GM19043 (cell line): ENCODE results near the gene DLG2.

Source experiments
- ATAC-seq: cut with Tn5 transposase; IDR thresholded peaks from one replicate; pipeline ENCODE4 v1.9.1; 2021; ENCODE audit warnings: low read depth; ENCODE audit not compliant: unreplicated experiment

DLG2 gene

DNA sequence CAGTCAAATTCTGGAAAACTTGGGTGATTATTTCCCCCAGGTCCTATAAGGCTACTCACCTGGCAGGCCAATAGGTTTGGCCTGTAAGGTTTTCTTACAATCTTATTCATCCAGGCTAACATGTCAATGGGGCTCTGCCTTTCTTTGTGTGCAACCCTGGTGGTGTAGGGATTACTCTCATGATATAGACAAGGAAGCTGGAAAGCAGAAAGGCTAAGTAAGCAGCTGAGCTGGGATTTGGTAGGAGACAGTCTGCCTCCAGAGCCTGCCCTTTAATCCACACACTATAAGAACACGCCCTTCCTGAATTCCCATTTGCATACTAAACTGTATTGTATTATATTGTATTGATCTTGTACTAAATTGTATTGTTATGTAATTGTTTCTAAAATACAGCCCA is 1967.7 kb downstream of the DLG2 start:
- no peak for ATAC-seq

GRCh38 chr11:83656796-83657330 is 1970.3 kb downstream of the DLG2 start:
- no peak for ATAC-seq

DNA sequence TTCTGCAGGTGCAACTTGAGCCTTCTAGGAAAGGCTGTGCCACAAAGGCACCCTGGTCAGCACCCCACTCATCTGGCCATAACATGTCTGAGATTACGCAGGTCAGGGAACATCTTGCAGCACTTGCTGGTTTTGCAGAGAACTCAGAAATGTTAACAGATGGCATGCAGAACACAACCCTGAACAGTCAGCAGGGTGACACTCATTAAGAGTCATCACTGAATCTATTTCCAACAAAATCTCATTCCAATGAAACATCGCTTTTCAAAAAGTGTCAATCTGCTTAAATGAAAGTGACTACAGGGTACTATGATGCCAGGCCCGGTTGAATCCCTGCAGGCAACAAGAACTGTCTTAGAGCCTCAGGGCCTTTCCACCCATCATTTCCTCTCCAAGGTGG is 1971.2 kb downstream of the DLG2 start:
- no peak for ATAC-seq

DNA sequence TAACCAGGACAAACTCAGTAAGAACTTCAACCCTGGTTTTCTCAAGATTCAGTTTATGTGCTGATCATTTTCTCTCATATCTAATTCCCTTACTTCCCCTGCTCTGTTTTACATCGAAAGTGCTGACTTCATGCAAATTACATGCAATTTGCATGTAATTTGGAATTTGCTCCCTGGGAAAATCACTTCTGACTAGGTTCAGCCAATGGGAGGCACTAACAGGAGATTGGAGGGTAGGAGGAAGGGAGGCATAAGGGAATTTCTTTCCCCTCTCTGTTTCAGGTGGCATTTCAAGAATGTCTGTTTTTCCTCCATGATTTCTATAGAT is 1977.7 kb downstream of the DLG2 start:
- ATAC-seq: no peak

- no peak for ATAC-seq
Observed at GRCh38 chr11:83648610-83649527, 1978.3 kb downstream of the DLG2 start.

- ATAC-seq: no peak
Observed at GRCh38 chr11:83645561-83645960, 1981.6 kb downstream of the DLG2 start.

DNA sequence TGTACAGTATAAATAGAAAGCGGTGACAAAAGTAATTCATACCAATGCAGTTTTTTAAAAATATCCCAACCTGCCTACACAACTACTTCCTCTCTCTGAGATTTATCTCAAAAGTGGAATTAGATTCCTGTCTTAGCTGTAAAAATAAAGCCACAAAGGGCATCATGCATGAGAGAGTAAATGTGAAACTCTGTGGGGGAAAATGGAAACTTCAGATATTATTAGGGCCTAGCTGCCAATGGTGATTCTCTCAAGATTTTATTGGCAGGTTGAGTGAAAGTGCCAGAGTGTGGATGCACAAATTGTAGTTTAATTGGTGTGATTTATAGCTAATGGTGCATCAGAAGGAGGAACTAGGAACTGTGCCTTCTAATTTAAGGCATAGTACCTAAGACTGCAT is 1984.0 kb downstream of the DLG2 start:
- no peak for ATAC-seq

GRCh38 chr11:83642500-83642899 is 1984.6 kb downstream of the DLG2 start:
- ATAC-seq: no peak

DNA sequence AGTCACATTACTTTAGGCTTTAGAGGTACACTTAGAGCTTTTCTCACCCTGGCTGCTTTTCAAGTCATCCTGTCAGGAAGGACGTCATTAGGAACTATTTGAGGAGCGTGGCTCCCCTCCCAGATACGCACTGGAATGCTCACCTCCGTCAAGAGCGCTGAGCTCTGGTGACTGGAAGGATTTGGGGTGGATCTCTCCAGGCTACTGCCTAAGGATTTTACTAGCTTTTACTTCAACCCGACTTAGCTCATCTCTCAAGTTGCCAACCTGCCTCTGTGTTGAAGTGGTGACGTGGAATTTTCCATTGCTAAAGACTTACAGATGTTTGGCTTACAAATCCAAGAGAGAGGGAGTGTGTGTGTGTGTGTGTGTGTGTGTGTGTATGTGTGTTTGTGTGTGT is 1985.6 kb downstream of the DLG2 start:
- ATAC-seq: no peak

- ATAC-seq: no peak
Observed at GRCh38 chr11:83639995-83640758, 1987.0 kb downstream of the DLG2 start.

GRCh38 chr11:83635166-83635565 is 1992.0 kb downstream of the DLG2 start:
- no peak for ATAC-seq

GRCh38 chr11:83630211-83630610 is 1996.9 kb downstream of the DLG2 start:
- no peak for ATAC-seq

DNA sequence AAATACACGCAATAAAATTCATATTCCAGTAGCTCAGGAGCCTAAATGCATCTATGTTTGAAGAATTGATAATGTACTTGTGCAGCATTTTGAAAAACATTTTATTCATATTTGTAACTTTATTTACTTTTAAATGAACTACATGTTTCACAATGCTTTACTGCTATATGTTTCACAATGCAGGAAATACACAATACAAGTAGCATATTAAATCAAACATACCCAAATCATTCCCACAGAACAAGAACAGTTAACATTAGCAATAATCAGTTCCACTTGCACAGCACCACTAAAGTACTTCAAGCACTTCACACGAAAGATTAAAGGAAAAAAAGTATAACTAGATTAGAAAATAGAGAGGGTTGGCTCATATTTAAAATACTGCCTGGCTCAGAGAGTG is 1997.4 kb downstream of the DLG2 start:
- ATAC-seq: no peak

DNA sequence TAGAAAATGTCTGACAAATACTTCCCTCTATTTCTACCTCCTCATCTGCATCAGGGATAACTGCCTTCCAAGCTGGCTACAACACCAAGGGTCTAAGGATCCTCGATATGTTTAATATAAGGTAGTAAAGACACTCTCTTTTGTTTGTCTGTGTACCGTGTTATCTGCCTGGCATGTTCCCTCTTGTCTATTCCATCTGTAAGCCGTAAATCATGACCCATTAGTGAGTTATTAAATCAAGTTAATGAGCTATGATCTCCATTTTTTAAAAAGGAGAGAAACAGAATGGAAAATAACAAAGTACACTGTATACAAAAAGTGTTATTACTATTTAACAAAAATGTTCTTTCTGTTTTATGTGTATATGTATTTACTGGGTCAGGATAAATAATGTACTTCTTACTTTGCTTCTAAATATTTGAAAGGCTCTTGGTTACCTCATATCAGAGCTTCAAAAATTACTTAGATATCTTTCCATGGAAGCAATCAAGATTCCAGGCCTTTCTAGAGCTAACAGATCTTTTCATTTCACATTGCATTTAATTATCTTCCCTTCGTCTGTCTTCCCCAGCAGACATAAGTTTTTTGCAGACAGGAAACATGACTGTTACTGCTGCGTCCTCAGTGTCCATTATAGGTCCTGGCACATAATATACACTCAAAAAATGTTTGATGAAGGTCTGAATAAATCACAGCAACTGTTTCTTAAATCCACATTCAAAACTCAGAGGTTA is 1998.4 kb downstream of the DLG2 start:
- no peak for ATAC-seq

- no peak for ATAC-seq
Observed at GRCh38 chr11:83625336-83625735, 2001.8 kb downstream of the DLG2 start.

DNA sequence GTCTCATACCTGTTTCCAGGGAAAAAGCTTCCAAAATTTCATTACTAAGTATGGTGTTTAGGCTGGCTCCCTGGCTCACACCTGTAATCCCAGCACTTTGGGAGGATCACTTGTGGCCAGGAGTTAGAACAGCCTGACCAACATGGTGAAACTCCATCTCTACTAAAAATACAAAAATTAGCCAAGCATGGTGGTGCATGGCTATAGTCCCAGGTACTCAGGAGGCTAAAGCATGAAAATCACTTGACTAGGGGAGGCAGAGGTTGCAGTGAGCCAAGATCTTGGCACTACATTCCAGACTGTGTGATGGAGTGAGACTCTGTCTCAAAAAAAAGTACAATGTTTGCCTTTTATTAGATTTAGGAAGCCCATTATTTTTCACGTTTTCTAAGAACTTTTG is 2009.5 kb downstream of the DLG2 start:
- no peak for ATAC-seq

- peak; percentile 28 for ATAC-seq
Observed at GRCh38 chr11:83613767-83614121, 2013.4 kb downstream of the DLG2 start.

DNA sequence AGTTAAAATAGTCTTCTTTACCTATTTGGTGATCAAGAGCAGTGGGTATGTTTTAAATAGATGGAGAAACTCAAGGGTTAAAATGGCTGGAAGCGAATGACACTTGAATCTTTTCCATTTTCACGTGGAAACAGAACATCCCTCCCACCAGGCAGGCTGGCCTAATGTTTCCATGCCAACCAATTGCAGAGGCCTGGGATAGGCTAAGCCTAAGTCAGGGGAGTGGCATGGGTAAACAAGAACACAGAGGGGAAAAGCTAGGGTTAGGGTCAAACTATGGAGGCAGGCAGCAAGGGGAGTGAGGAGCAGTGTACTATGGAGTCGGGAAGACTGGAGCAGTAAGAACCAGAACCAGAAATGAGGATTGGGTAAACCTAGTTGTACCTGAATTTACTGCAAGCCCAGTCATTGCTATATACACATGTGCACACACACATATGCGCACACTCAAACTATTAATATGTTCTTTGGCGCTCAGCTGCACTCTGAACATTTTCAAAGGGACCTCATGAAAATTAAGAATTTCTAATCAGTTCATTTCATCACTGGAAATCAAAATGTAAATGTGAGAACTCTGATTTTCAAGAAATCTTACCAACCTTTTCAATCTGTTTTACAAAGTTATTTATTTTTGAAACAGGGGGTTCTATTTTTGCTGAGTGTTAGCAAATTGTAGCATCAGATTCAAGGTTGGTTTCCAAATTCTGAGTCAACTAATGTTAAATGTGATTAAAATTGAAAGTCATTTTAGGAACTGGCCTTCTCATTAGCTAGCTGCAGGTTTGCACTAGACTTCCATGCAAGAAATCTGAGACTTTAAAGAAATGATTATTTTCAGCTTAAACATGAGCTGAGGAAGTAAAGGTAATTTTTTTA is 2014.0 kb downstream of the DLG2 start:
- peak; percentile 87 for ATAC-seq

DNA sequence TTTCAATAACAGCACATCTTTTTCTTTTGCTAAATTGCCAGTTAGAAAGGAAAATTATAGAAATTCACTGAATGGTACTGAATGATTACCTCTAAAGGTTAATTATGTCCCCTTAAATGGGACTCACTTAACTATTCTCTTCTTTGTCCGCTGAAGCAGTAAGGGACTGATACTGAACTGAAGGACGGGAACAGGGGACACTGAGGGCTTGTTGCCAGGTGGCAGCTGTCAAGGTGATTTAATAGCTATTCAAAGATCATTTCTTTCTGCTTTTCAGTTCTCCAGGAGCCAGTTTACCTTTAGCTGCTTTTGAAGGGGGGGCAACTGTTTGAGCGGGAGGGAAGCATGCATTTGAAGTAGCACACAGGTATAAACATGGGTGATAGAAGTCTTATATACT is 2015.5 kb downstream of the DLG2 start:
- ATAC-seq: no peak

GRCh38 chr11:83611031-83611430 is 2016.1 kb downstream of the DLG2 start:
- ATAC-seq: no peak
